Measurements from ENCODE around the gene CCNO.

- no peak for TF ChIP-seq CTCF (IDR thresholded peaks at IDR 0.05)
- no peak for TF ChIP-seq EP300 (IDR thresholded peaks at IDR 0.05)
Measured at GRCh38 chr5:55205001-55205400, 28.4 kb downstream of the CCNO start.
